ENCODE data around the gene FCRL5.

FCRL5 gene

GRCh38 chr1:157519451-157519850 lies 32.9 kb downstream of the FCRL5 start:
- FAIRE-seq (no peak), DNase-seq (ENCODE audit: insufficient read length) (no peak)
- TF ChIP-seq POLR2A (IDR thresholded peaks at IDR 0.05; ENCODE audit: low read depth, low read length): no peak
- TF ChIP-seq POLR2AphosphoS5 (IDR thresholded peaks at IDR 0.05; ENCODE audit: low read depth, low read length): no peak
- no peak for TF ChIP-seq TAF1 (IDR thresholded peaks at IDR 0.05; ENCODE audit: borderline replicate concordance, low read depth, low read length)

DNA sequence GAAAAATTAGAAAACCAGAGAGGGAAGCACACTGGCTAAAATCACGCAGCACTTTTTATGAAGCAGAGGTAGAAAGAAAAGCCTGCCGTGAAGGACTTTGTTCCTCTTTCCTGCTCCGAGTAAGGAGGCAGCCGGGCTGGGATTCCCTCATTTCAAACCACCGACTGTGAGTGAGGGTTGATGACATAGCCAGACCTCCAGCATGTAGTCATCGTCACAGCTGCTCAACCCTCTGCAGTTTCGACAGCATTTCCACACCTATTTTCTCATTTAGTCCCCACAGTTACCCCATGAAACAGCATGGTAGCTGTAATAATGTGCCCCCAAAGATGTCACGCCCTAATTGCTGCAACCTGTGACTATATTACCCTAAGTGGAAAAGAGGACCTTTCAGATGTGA lies 35.3 kb downstream of the FCRL5 start:
- DNase-seq (ENCODE audit: insufficient read length) (no peak), FAIRE-seq (no peak)
- TF ChIP-seq POLR2A (IDR thresholded peaks at IDR 0.05; ENCODE audit: low read depth, low read length): no peak
- TF ChIP-seq TAF1 (IDR thresholded peaks at IDR 0.05; ENCODE audit: borderline replicate concordance, low read depth, low read length): no peak
- TF ChIP-seq POLR2AphosphoS5 (IDR thresholded peaks at IDR 0.05; ENCODE audit: low read depth, low read length): no peak

GRCh38 chr1:157515709-157516108 lies 36.6 kb downstream of the FCRL5 start:
- FAIRE-seq (no peak), DNase-seq (ENCODE audit: insufficient read length) (no peak)
- TF ChIP-seq POLR2A (IDR thresholded peaks at IDR 0.05; ENCODE audit: low read depth, low read length) (no peak), POLR2AphosphoS5 (IDR thresholded peaks at IDR 0.05; ENCODE audit: low read depth, low read length) (no peak), TAF1 (IDR thresholded peaks at IDR 0.05; ENCODE audit: borderline replicate concordance, low read depth, low read length) (no peak)

DNA sequence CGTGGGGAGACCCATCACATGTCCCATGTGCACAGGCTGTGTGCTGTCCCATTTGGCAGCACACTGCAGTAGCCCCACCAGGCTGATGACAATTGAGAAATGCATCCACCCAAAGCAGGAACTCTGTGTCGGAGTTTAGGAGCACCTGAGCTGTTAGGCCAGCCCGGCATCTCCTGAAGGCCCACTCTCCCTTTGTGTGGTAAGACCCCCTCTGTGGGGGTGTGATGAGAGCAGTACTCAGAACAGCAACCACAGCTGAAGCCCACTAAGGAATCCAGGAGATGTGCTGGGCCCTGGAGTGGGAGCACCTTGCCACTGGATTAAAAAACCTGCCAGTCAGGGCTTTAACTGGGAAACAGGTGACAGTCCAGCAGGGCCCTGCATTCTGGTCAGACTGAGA lies 37.2 kb downstream of the FCRL5 start:
- FAIRE-seq: no peak
- DNase-seq (ENCODE audit: insufficient read length): no peak
- TF ChIP-seq POLR2AphosphoS5 (IDR thresholded peaks at IDR 0.05; ENCODE audit: low read depth, low read length): no peak

GRCh38 chr1:157512036-157512969 lies 40.0 kb downstream of the FCRL5 start:
- FAIRE-seq: peak; percentile 92
- DNase-seq (ENCODE audit: insufficient read length): no peak
- TF ChIP-seq POLR2AphosphoS5 (IDR thresholded peaks at IDR 0.05; ENCODE audit: low read depth, low read length) (no peak), TAF1 (IDR thresholded peaks at IDR 0.05; ENCODE audit: borderline replicate concordance, low read depth, low read length) (no peak), POLR2A (IDR thresholded peaks at IDR 0.05; ENCODE audit: low read depth, low read length) (no peak)

GRCh38 chr1:157509546-157510232 lies 42.6 kb downstream of the FCRL5 start:
- no peak for DNase-seq (ENCODE audit: insufficient read length)
- TF ChIP-seq POLR2A (IDR thresholded peaks at IDR 0.05; ENCODE audit: low read depth, low read length) (no peak), TAF1 (IDR thresholded peaks at IDR 0.05; ENCODE audit: borderline replicate concordance, low read depth, low read length) (no peak), POLR2AphosphoS5 (IDR thresholded peaks at IDR 0.05; ENCODE audit: low read depth, low read length) (no peak)
- peak; percentile 82 for FAIRE-seq

DNA sequence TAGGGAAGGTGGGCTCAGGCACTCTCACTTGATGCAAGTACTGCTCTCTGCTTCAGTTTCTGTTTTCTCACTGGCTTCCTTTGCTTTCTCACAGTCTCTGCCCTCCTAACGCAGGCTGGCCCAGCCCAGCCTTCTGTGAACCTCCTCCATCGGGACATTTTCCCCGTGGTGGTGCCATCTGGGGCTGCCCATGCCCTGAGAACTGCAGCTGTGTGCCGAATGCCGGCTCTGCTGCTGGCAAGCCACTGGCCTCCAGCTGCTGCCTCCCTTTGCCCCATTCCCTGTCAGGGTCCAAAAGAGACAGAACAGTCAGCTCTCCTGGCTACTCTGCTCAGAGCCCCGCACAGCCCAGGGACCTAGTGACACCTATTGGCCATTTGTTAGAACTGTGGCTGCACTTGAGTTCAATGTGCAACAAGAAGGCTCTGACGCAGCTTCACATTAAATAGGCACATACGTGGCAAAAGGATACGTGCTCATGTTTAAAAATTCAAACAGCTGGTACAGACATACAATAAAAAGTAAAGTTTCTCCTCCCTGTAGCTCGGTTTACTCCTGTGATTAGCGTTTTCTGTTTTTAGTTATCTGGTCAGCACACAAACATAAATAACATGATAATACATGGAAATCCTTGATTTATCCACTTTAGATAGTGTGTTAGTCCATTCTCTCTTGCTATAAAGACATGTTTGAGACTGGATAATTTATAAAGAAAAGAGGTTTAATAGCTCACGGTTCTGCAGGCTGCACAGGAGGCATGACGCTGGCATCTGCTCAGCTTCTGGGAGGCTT lies 46.6 kb downstream of the FCRL5 start:
- FAIRE-seq (peak; percentile 89), DNase-seq (ENCODE audit: insufficient read length) (peak; percentile 50)
- no peak for TF ChIP-seq POLR2AphosphoS5 (IDR thresholded peaks at IDR 0.05; ENCODE audit: low read depth, low read length)
- no peak for TF ChIP-seq TAF1 (IDR thresholded peaks at IDR 0.05; ENCODE audit: borderline replicate concordance, low read depth, low read length)
- TF ChIP-seq POLR2A (IDR thresholded peaks at IDR 0.05; ENCODE audit: low read depth, low read length): no peak

DNA sequence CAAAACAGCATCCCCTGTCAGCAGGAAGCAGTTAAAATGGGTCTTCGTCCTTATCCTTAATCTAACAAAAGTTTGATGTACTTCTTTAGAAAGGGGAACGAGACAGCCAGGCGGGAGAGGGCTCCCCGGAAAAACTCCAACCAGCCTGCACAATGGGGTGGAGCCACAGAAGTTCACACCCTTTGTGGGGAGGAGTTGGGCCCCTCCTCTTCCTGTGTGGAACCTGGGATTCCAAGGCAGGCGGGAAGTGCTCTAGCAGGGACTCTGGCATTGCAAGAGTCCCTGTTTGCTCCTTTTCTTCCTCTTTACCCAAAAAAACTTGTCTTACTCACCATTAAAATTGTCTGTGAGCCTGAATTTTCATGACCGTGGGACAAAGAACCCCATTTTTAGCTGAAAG lies 47.7 kb downstream of the FCRL5 start:
- DNase-seq (ENCODE audit: insufficient read length): no peak
- TF ChIP-seq TAF1 (IDR thresholded peaks at IDR 0.05; ENCODE audit: borderline replicate concordance, low read depth, low read length) (no peak), POLR2A (IDR thresholded peaks at IDR 0.05; ENCODE audit: low read depth, low read length) (no peak), POLR2AphosphoS5 (IDR thresholded peaks at IDR 0.05; ENCODE audit: low read depth, low read length) (no peak)
- no peak for FAIRE-seq

- DNase-seq (ENCODE audit: insufficient read length): no peak
- no peak for FAIRE-seq
- TF ChIP-seq TAF1 (IDR thresholded peaks at IDR 0.05; ENCODE audit: borderline replicate concordance, low read depth, low read length) (no peak), POLR2A (IDR thresholded peaks at IDR 0.05; ENCODE audit: low read depth, low read length) (no peak), POLR2AphosphoS5 (IDR thresholded peaks at IDR 0.05; ENCODE audit: low read depth, low read length) (no peak)
These were observed 52.8 kb downstream of the FCRL5 start for GRCh38 chr1:157499521-157499920.

- TF ChIP-seq POLR2AphosphoS5 (IDR thresholded peaks at IDR 0.05; ENCODE audit: low read depth, low read length) (no peak), TAF1 (IDR thresholded peaks at IDR 0.05; ENCODE audit: borderline replicate concordance, low read depth, low read length) (no peak), POLR2A (IDR thresholded peaks at IDR 0.05; ENCODE audit: low read depth, low read length) (no peak)
- no peak for FAIRE-seq
- DNase-seq (ENCODE audit: insufficient read length): no peak
These were observed 53.6 kb downstream of the FCRL5 start for GRCh38 chr1:157498736-157499090.

DNA sequence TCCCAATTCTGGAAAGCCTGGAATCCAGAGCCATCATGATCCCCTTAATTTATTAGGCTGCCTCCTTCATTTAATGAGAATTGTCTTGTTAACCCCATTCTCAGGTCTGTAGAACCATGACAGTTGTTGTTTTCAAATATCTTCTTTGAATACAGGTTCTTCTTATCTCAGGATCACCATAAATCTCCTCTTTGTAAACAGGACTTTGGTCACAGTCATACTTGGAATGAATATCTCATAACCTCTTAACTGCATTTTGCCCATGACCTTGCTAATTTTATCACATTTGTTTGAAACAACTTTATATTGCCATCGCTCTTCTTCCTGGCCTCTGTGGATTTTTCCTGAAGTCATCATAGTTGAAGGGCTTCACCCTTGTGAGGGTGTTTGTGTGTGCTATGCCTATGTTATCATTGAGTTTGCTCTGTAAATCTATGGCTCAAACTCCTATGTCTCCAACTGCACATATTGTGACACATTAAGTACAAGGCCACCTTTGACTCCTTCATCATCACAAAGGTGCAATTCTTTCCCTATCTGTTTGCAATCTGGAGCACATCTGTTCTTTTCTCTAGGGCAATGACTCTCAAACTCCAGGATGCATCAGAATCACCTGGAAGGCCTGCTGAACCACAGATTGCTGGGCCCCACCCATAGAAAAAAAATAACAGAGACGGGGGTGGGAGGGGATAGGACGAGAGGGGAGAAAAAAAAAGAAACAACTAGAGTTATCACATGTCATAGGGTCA lies 54.2 kb downstream of the FCRL5 start:
- DNase-seq (ENCODE audit: insufficient read length) (no peak), FAIRE-seq (no peak)
- TF ChIP-seq POLR2A (IDR thresholded peaks at IDR 0.05; ENCODE audit: low read depth, low read length) (no peak), TAF1 (IDR thresholded peaks at IDR 0.05; ENCODE audit: borderline replicate concordance, low read depth, low read length) (no peak), POLR2AphosphoS5 (IDR thresholded peaks at IDR 0.05; ENCODE audit: low read depth, low read length) (no peak)

All from GM12892 (cell line).